HepG2 (cell line): Measurements from ENCODE around the gene NOTUM. TPM values are rescaled to one million over a fixed set of nuclear protein-coding genes. Genes with fewer than 3 reads are reported as not detected.

Source experiments
- CCDC6 ChIP-seq: sonication (generic); formaldehyde crosslinking; IDR thresholded peaks from 2 replicates; pipeline ENCODE4 v1.8.1; 2022; ENCODE audit warnings: mild to moderate bottlenecking, missing genetic modification reagents, moderate library complexity
- FIP1L1 ChIP-seq: fragments of 200-400 bp; formaldehyde crosslinking; IDR thresholded peaks from 2 replicates; pipeline ENCODE4 v1.6.1; 2018; ENCODE audit warnings: low read depth, mild to moderate bottlenecking, low read length, moderate library complexity, borderline replicate concordance; ENCODE audit not compliant: insufficient read depth
- GMEB2 ChIP-seq: IDR thresholded peaks from 2 replicates; pipeline ENCODE4 v1.6.1; 2016; ENCODE audit warnings: missing biosample characterization, missing genetic modification reagents, low read depth
- MXD1 ChIP-seq: sonication (generic); formaldehyde crosslinking; IDR thresholded peaks from 2 replicates; pipeline ENCODE4 v1.4.0; 2020; ENCODE audit warnings: mild to moderate bottlenecking, missing genetic modification reagents
- RBM39 ChIP-seq: fragments of 200-400 bp; formaldehyde crosslinking; IDR thresholded peaks from one replicate; pipeline ENCODE4 v1.6.1; 2018; ENCODE audit warnings: antibody characterized with exemption, mild to moderate bottlenecking, low read depth, low read length; ENCODE audit not compliant: poor library complexity, severe bottlenecking
- SP1 ChIP-seq, 2 experiments: fragments of 450-650 bp in 1 of 2; sonication (generic) in 1 of 2; formaldehyde crosslinking in 1 of 2; IDR thresholded peaks; 2 replicates each; pipeline versions ENCODE4 v1.4.0 to v1.6.1; 2016 to 2020; ENCODE audit warnings: missing genetic modification reagents in 1 of 2
- XBP1 ChIP-seq: sonication (generic); formaldehyde crosslinking; IDR thresholded peaks from 2 replicates; pipeline ENCODE4 v1.5.0; 2020; ENCODE audit warnings: missing genetic modification reagents
- YY1 ChIP-seq: IDR thresholded peaks from 2 replicates; pipeline ENCODE4 v1.6.1; 2011; ENCODE audit warnings: low read length, low read depth, moderate library complexity, mild to moderate bottlenecking; ENCODE audit not compliant: insufficient read depth, insufficient replicate concordance
- ZNF121 ChIP-seq: sonication (generic); formaldehyde crosslinking; IDR thresholded peaks from 2 replicates; pipeline ENCODE4 v1.5.0; 2020; ENCODE audit warnings: mild to moderate bottlenecking, missing genetic modification reagents
- ZNF280D ChIP-seq: sonication (generic); formaldehyde crosslinking; IDR thresholded peaks from 2 replicates; pipeline ENCODE4 v1.5.1; 2020; ENCODE audit warnings: mild to moderate bottlenecking, missing genetic modification reagents
- ZNF547 ChIP-seq: sonication (generic); formaldehyde crosslinking; IDR thresholded peaks from 2 replicates; pipeline ENCODE4 v1.5.1; 2020; ENCODE audit warnings: mild to moderate bottlenecking, missing genetic modification reagents
- ZNF570 ChIP-seq: sonication (generic); formaldehyde crosslinking; IDR thresholded peaks from 2 replicates; pipeline ENCODE4 v1.4.0; 2020; ENCODE audit warnings: mild to moderate bottlenecking, missing genetic modification reagents, borderline replicate concordance
- polyA plus RNA-seq, 8 experiments: library from polyadenylated mRNA; depleted of rRNA in 3 of 8; stranded (reverse) in 7 of 8; unstranded in 1 of 8; fragments of >200 nt; fragmentation: Illumina TruSeq in 4 of 8; extraction: Trizol in 4 of 8; gene quantifications; 2 replicates each; pipeline versions ENCODE4 v1.2.1 to v1.2.3, GENCODE V29; 2011 to 2016; ENCODE audit warnings: low read depth in 4 of 8, missing spikeins in 1 of 8, mixed read lengths in 1 of 8; ENCODE audit not compliant: insufficient read depth in 1 of 8
- total RNA-seq, 5 experiments: library from RNA; depleted of rRNA; stranded (reverse); fragments of >200 nt; fragmentation: Illumina TruSeq; extraction: Trizol; gene quantifications; 2 replicates each; pipeline ENCODE4 v1.2.3, GENCODE V29; 2016; ENCODE audit warnings: low read depth in 1 of 5
- TF ChIP-seq, protein P1 (sequence below): fragments of 450-650 bp; IDR thresholded peaks from 2 replicates; pipeline ENCODE4 v1.6.1; 2017; ENCODE audit warnings: mild to moderate bottlenecking

NOTUM gene
- total and polyA plus RNA-seq, 2 of the 13 experiments (the other 11 are each of a cell fraction or from before 2014, with no cell fraction given) = 150 to 160 TPM

DNA sequence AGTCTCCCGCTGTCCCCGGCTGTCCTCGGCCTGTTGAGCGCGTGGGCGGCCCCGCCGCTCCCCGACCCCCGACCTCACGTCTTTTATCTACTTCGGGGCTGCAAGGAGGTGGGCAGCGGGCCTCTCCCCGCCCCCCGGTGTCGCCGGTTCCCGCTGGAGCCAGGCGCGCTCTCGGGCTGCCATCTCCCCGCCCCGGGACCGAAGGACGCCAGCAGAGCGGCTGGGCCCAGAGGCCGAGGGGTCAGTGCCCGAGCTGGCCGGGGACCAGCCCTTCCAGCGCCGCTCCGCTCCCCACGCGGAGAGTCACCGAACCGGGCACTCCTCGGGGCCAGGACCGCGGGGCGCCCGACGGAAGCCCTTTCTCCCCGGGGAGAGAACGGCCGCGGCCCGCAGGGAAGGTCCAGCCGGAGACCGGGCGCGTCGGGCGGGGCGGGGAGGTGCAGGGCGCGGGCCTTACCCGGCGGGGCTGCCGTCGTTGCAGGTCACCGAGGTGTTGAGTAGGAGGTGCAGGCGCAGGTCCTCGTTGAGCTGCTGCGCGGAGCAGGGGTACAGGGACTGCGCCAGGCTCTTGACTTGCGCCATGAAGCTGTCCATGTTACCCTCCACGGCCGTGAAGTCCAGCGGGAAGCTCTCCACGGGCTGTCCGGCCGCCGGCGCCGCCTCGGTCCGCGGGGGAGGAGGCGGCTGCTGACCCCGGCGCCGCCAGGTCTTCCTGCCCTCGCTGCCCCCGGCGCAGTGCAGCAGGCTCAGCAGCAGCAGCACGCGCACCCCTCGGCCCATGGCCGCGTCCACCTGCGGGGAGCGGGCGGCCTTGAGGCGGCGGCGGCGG lies 643 bp downstream of the NOTUM start (continued):
- no peak for TF ChIP-seq ZNF570 (CRISPR knock-in tag)
- TF ChIP-seq FIP1L1 = 0 out of 2 replicates have a peak, but pooled peaks have one; percentile 69
- no peak for TF ChIP-seq ZNF280D (CRISPR knock-in tag)
- TF ChIP-seq ZNF547 (CRISPR knock-in tag) = 0 out of 2 replicates have a peak, but pooled peaks have one; percentile 40
- TF ChIP-seq, protein P1, sequence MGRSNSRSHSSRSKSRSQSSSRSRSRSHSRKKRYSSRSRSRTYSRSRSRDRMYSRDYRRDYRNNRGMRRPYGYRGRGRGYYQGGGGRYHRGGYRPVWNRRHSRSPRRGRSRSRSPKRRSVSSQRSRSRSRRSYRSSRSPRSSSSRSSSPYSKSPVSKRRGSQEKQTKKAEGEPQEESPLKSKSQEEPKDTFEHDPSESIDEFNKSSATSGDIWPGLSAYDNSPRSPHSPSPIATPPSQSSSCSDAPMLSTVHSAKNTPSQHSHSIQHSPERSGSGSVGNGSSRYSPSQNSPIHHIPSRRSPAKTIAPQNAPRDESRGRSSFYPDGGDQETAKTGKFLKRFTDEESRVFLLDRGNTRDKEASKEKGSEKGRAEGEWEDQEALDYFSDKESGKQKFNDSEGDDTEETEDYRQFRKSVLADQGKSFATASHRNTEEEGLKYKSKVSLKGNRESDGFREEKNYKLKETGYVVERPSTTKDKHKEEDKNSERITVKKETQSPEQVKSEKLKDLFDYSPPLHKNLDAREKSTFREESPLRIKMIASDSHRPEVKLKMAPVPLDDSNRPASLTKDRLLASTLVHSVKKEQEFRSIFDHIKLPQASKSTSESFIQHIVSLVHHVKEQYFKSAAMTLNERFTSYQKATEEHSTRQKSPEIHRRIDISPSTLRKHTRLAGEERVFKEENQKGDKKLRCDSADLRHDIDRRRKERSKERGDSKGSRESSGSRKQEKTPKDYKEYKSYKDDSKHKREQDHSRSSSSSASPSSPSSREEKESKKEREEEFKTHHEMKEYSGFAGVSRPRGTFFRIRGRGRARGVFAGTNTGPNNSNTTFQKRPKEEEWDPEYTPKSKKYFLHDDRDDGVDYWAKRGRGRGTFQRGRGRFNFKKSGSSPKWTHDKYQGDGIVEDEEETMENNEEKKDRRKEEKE = no peak
- no peak for TF ChIP-seq XBP1
- TF ChIP-seq ZNF121 = no peak
- TF ChIP-seq SP1 (IDR thresholded peaks at IDR 0.05) = no peak
- TF ChIP-seq SP1 (CRISPR knock-in tag; IDR thresholded peaks at IDR 0.05) = no peak
- no peak for TF ChIP-seq YY1
- TF ChIP-seq GMEB2 = no peak
- TF ChIP-seq RBM39 = peak; percentile 86
- no peak for TF ChIP-seq CCDC6 (CRISPR knock-in tag)
- peak; percentile 47; the same call in 1 of the 2 replicates for TF ChIP-seq MXD1 (CRISPR knock-in tag)
